Measurements from ENCODE around the gene TOPAZ1.

The TOPAZ1 gene

GRCh38 chr3:44334326-44334725 is 92.6 kb downstream of the TOPAZ1 start:
- H3K27me3 Mint-ChIP-seq (ENCODE audit: low read depth), result peaks cover 10% of the 10 kb centered on the region
- peaks cover 7% of the 10 kb centered on the region for H3K4me1 Mint-ChIP-seq
- TF ChIP-seq CTCF (IDR thresholded peaks at IDR 0.05; ENCODE audit: unreplicated experiment in 3 of 3), result no peak
- H3K27ac Mint-ChIP-seq, result no peak overlapping the region
- H3K4me3 Mint-ChIP-seq, result peak overlapping the region in 1 of 3 experiments; percentile 7
- no peaks in the 10 kb centered on the region for H3K36me3 Mint-ChIP-seq (ENCODE audit: low read depth)
- H3K9me3 Mint-ChIP-seq, result no peaks in the 10 kb centered on the region

GRCh38 chr3:44337248-44337785 is 95.6 kb downstream of the TOPAZ1 start:
- peaks cover 27% of the 10 kb centered on the region for H3K4me1 Mint-ChIP-seq
- H3K36me3 Mint-ChIP-seq (ENCODE audit: low read depth), result no peaks in the 10 kb centered on the region
- peak overlapping the region; percentile 98 to 99 (median 99) for H3K4me3 Mint-ChIP-seq
- TF ChIP-seq CTCF (IDR thresholded peaks at IDR 0.05; ENCODE audit: unreplicated experiment in 3 of 3), result peak in 1 of 3 experiments; percentile 6
- H3K9me3 Mint-ChIP-seq, result no peaks in the 10 kb centered on the region
- peak overlapping the region; percentile 95 to 99 (median 95) for H3K27ac Mint-ChIP-seq
- peaks cover 10% of the 10 kb centered on the region for H3K27me3 Mint-ChIP-seq (ENCODE audit: low read depth)

GRCh38 chr3:44338010-44338827 is 96.5 kb downstream of the TOPAZ1 start, which contains the start of gene TCAIM:
TCAIM (plus strand) TSS chr3:44338766; CDS start chr3:44354783, 16,017 bp downstream.
- peaks cover 28% of the 10 kb centered on the region for H3K4me1 Mint-ChIP-seq
- no peaks in the 10 kb centered on the region for H3K9me3 Mint-ChIP-seq
- peaks cover 10% of the 10 kb centered on the region for H3K27me3 Mint-ChIP-seq (ENCODE audit: low read depth)
- H3K27ac Mint-ChIP-seq, result peak within 1 kb of the TSS; percentile 95 to 99 (median 99)
- peak within 1 kb of the TSS; percentile 98 to 99 (median 99) for H3K4me3 Mint-ChIP-seq
- no peaks in the 10 kb centered on the region for H3K36me3 Mint-ChIP-seq (ENCODE audit: low read depth)
- TF ChIP-seq CTCF (IDR thresholded peaks at IDR 0.05; ENCODE audit: unreplicated experiment in 3 of 3), result peak in 1 of 3 experiments; percentile 22

GRCh38 chr3:44338828-44339127 is 97.1 kb downstream of the TOPAZ1 start:
- no peaks in the 10 kb centered on the region for H3K36me3 Mint-ChIP-seq (ENCODE audit: low read depth)
- peak overlapping the region; percentile 95 to 99 (median 99) for H3K27ac Mint-ChIP-seq
- TF ChIP-seq CTCF (IDR thresholded peaks at IDR 0.05; ENCODE audit: unreplicated experiment in 3 of 3), result peak in 1 of 3 experiments; percentile 9
- H3K4me1 Mint-ChIP-seq, result peaks cover 28% of the 10 kb centered on the region
- H3K27me3 Mint-ChIP-seq (ENCODE audit: low read depth), result peaks cover 5% of the 10 kb centered on the region
- H3K4me3 Mint-ChIP-seq, result peak overlapping the region; percentile 98 to 99 (median 99)
- H3K9me3 Mint-ChIP-seq, result no peaks in the 10 kb centered on the region

- Mint-ChIP-seq H3K36me3 (ENCODE audit: low read depth) (no peaks in the 10 kb centered on the region), H3K9me3 (no peaks in the 10 kb centered on the region), H3K4me3 (peak overlapping the region; percentile 98 to 99 (median 99)), H3K4me1 (peaks cover 28% of the 10 kb centered on the region), H3K27me3 (ENCODE audit: low read depth) (peaks cover under 1% of the 10 kb centered on the region), H3K27ac (peak overlapping the region; percentile 95 to 99 (median 99))
- TF ChIP-seq CTCF (IDR thresholded peaks at IDR 0.05; ENCODE audit: unreplicated experiment in 3 of 3), result no peak
These were observed 97.7 kb downstream of the TOPAZ1 start for GRCh38 chr3:44339181-44340057.
